HUDEP-2 (cell line): ENCODE data around the gene C9orf85.

Source experiments
- DNase-seq, 76 experiments: peaks; one replicate each; lab custom pipeline; 2025; ENCODE audit not compliant: unreplicated experiment in 76 of 76; lab: John Stamatoyannopoulos, UW

The C9orf85 gene

GRCh38 chr9:71901695-71902597 is 9.5 kb upstream of the C9orf85 start:
- no peak for DNase-seq

GRCh38 chr9:71904076-71904475 is 7.4 kb upstream of the C9orf85 start:
- DNase-seq, result no peak

GRCh38 chr9:71908825-71909224 is 2.6 kb upstream of the C9orf85 start:
- no peak for DNase-seq

GRCh38 chr9:71909887-71910649 is 1.4 kb upstream of the C9orf85 start:
- DNase-seq, result peak in 24 of 76 experiments; percentile 2 to 44 (median 16)

DNA sequence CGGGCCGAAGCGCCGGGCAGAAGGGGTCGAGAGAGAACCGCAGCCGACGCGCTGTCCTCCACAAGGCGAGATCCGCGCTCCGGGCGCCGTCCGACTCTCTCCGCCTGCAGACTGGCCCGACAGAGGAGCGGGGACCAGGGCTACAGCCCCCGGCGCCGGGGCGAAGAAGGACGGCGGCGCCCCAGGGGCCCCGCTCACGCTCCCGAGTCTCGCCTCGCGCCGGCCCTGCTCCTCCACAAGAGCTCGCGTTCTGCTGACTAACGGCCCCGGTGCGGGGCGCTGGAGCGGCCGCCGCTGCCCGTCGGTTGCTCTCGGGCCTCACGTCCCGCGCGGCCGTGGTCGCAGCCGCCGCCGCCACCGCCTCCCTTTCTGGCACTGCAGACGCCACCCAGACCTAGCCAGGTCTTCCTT is 784 bp upstream of the C9orf85 start:
- peak in 4 of 76 experiments; percentile 35 to 51 (median 42) for DNase-seq

DNA sequence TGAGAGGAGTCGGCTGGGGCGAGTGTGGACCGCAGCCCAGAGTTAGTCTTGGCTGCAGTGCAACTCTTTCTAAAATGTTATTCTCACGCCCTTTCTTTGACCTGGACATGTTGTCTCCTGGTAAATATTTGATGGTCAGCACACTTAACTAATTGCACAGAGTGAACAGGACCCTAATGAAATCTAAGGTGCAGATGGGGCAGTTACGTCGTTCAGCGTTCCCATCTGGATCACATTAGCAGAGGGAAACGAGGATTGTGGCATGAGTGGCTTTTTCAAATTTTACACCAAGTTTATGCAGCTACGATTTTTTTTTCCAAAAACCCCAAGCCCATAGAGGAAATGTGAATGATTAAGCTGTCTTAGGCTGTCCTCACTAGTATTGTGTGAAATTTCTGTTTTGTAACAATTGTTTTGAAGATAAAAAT is 483 bp downstream of the C9orf85 start:
- no peak for DNase-seq

DNA sequence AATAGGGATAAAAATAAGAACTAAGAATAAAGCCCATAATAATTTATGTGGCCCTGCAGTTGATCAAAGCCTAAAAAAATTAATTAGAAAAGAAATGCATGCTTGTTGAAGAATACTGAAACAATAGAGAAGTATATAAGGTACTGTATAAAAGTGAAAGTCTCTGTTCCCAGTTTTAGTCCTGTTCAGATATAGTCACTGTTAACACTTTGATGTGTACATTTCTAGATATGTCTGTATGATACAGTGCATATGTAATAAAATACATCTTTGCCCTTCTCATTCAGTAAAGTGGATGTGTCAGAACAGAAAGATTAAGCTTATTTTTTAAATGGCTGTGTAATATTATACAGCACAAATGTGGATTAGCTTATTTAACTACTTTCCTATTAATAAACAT is 4.1 kb downstream of the C9orf85 start:
- no peak for DNase-seq

DNA sequence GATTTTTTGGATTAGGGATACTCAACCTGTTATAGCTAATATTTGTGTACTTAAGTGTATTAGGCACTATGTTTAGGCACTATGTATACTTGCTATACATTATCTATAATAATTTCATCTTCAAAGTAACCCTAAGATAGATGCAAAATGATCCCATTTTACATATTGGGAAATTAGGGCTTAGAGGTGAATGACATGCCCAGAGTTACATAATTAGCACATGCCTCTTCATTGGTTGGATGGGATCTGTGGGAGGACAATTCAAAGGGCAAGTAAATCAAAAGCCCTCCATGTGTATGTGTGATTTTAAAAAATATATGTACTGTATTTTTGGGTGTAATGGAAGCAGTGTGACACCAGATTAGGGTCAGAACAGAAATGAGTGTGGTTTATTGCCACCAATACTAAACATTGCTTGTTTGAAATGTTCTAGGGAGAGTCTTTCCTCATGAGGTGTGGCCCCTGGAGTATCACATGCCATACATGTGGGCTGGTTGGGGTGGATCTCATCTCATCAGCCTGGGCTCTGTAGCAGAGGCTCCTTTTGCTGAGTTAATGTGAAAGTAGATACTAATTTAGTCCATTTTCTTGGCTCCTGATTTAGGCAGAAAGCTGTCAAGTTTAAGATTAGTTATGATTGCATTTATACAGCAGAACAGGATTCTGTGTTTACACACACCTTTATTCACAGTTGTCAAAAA is 5.5 kb downstream of the C9orf85 start:
- peak in 25 of 76 experiments; percentile 0 to 28 (median 9) for DNase-seq

DNA sequence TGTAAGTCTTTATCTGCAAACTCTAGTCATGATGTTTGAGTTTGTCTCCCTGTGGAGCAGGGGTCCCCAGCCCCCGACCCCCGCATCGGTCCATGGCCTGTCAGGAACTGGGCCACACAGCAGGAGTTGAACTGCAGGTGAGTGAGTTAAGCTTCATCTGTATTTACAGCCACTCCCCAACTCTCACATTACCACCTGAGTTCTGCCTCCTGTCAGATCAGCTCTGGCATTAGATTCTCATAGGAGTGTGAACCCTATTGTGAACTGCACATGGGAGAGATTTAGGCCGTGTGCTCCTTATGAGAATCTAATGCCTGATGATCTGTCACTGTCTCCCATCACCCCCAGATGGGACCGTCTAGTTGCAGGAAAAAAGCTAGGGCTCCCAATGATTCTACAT is 7.0 kb downstream of the C9orf85 start:
- no peak for DNase-seq

DNA sequence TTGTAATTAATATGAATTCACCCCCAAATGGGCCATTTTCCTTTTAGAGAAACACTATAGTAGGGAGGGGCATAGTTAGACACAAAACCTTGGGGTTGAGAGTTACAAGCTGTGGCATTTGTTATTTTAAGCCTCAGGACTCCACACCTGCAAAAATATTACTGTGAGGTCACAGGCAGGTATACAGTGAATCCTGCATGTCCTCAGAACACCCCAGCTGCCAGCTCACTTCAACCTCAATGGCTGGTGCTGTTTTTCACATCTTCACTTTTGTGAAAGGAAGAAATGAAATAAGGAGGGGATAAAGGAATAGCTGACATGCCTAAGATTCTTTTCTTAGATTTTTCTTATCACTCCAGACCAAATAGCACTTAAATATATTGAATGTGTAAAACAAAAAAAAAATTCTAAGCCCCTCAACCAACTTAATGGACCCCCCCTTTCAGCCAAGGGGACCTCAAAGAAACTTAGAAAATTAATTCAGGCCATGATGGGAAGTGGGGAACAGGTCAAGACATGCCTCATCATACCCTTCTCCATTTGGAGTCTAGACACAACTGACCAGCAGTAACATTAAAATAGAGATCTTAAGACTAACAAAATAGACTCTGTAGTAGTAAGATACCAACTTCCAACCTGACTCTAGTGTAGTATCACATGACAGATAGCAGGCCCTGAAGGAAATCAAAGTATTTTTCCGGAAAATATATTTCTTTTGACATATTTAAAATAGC is 9.2 kb downstream of the C9orf85 start:
- DNase-seq, result no peak

- DNase-seq, result no peak
Measured at GRCh38 chr9:71921190-71921814, 9.9 kb downstream of the C9orf85 start.

DNA sequence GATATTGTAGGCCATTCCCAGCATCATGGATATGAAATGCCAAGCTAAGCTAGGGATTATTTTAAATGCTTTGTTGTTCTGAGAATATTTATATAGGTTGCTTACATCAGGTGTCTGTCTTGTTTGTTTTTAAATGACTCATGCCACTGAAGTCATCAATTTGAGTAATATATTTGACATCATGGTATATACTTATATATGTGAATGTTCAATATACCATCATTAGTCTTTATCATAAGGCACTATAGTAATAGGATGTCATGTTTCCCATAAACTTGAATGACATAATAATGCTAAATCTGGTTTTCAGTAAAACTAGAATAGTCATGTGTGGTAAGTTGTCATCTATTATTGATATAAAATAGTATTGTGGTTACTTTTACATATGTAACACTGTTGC is 13.1 kb downstream of the C9orf85 start:
- DNase-seq, result no peak

DNA sequence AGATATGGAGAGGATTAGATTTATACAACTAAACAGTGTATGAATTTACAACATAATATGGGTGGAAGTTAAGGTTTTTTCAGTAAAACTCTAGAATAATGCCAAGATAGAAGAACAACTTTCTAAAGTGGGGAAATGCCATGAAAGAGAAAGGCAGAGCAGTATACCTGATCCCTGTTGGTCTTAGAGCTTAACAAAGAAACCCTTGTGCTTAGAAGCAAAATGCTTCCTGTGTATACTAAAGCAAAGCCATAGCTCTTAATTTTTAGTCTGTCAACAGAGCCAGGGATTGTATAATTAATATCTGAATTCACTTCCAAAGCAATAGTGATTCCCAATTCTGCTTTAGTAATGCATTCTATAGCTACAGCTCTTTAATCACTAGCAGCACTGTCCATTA is 14.4 kb downstream of the C9orf85 start:
- DNase-seq, result no peak

GRCh38 chr9:71928376-71928775 is 16.9 kb downstream of the C9orf85 start:
- DNase-seq, result no peak

GRCh38 chr9:71928806-71929205 is 17.4 kb downstream of the C9orf85 start:
- DNase-seq, result no peak

- no peak for DNase-seq
Measured at GRCh38 chr9:71929223-71929622, 17.8 kb downstream of the C9orf85 start.

GRCh38 chr9:71929791-71930440 is 18.5 kb downstream of the C9orf85 start:
- DNase-seq, result no peak

GRCh38 chr9:71931166-71931565 is 19.7 kb downstream of the C9orf85 start:
- DNase-seq, result no peak

- no peak for DNase-seq
Measured at GRCh38 chr9:71936066-71936465, 24.6 kb downstream of the C9orf85 start.
